Measurements from ENCODE around the gene CRYBB3.
A peak's percentile ranks its signal among the peaks of the same experiment; 100 is the strongest.
"Not testable (repeated sequence)": the region's sequence is repeated elsewhere in the genome, so short reads cannot be mapped to it uniquely, and the experiment has no call there.

The CRYBB3 gene

GRCh38 chr22:25174888-25175411, 24.7 kb upstream of the CRYBB3 start:
- no peak for DNase-seq (ENCODE audit: low read depth in 3 of 3)

GRCh38 chr22:25176175-25176574, 23.5 kb upstream of the CRYBB3 start:
- no peak for DNase-seq (ENCODE audit: low read depth in 3 of 3)

GRCh38 chr22:25176799-25177198, 22.9 kb upstream of the CRYBB3 start:
- no peak for DNase-seq (ENCODE audit: low read depth in 3 of 3)

- no peak for DNase-seq (ENCODE audit: low read depth in 3 of 3)
These were observed 22.4 kb upstream of the CRYBB3 start for GRCh38 chr22:25177226-25177625.

- DNase-seq (ENCODE audit: low read depth in 3 of 3), result no peak
These were observed 21.8 kb upstream of the CRYBB3 start for GRCh38 chr22:25177895-25178294.

GRCh38 chr22:25178348-25178747, 21.3 kb upstream of the CRYBB3 start:
- not testable (repeated sequence) for DNase-seq (ENCODE audit: low read depth in 3 of 3)

GRCh38 chr22:25178869-25179631, 20.6 kb upstream of the CRYBB3 start:
- DNase-seq (ENCODE audit: low read depth in 3 of 3), result not testable (repeated sequence)

GRCh38 chr22:25182131-25183110, 17.2 kb upstream of the CRYBB3 start:
- no peak for DNase-seq (ENCODE audit: low read depth in 3 of 3)

- no peak for DNase-seq (ENCODE audit: low read depth in 3 of 3)
These were observed 15.6 kb upstream of the CRYBB3 start for GRCh38 chr22:25183949-25184619.

GRCh38 chr22:25186140-25186539, 13.5 kb upstream of the CRYBB3 start:
- no peak for DNase-seq (ENCODE audit: low read depth in 3 of 3)

GRCh38 chr22:25187469-25187868, 12.2 kb upstream of the CRYBB3 start:
- DNase-seq (ENCODE audit: low read depth in 3 of 3), result no peak

GRCh38 chr22:25192406-25192805, 7.3 kb upstream of the CRYBB3 start:
- DNase-seq (ENCODE audit: low read depth in 3 of 3), result no peak

- no peak for DNase-seq (ENCODE audit: low read depth in 3 of 3)
These were observed 6.5 kb upstream of the CRYBB3 start for GRCh38 chr22:25193130-25193529.

GRCh38 chr22:25193548-25193947, 6.1 kb upstream of the CRYBB3 start:
- DNase-seq (ENCODE audit: low read depth in 3 of 3), result no peak

GRCh38 chr22:25196326-25196725, 3.3 kb upstream of the CRYBB3 start:
- DNase-seq (ENCODE audit: low read depth in 3 of 3), result no peak

- no peak for DNase-seq (ENCODE audit: low read depth in 3 of 3)
These were observed 2.3 kb upstream of the CRYBB3 start for GRCh38 chr22:25197340-25197739.

- DNase-seq (ENCODE audit: low read depth in 3 of 3), result no peak
These were observed 1.3 kb downstream of the CRYBB3 start for GRCh38 chr22:25200967-25201366.

GRCh38 chr22:25201557-25202273, 2.1 kb downstream of the CRYBB3 start:
- no peak for DNase-seq (ENCODE audit: low read depth in 3 of 3)

- DNase-seq (ENCODE audit: low read depth in 3 of 3), result peak; percentile 27 to 45 (median 30)
These were observed 2.7 kb downstream of the CRYBB3 start for GRCh38 chr22:25202290-25202921.

GRCh38 chr22:25203082-25203481, 3.4 kb downstream of the CRYBB3 start:
- DNase-seq (ENCODE audit: low read depth in 3 of 3), result no peak

GRCh38 chr22:25204547-25204946, 4.9 kb downstream of the CRYBB3 start:
- DNase-seq (ENCODE audit: low read depth in 3 of 3), result not testable (repeated sequence)

Measured in stimulated activated CD4-positive, alpha-beta T cell treated with anti-CD3 and anti-CD28 coated beads, TNF-alpha, amount 100 ng/mL, for 24 hours (primary cell).